ENCODE measurements around the gene HAO2.
"Not testable (repeated sequence)": the region's sequence is repeated elsewhere in the genome, so short reads cannot be mapped to it uniquely, and the experiment has no call there.

HAO2 gene

GRCh38 chr1:119347858-119348257 is 20.7 kb upstream of the HAO2 start:
- no peak for DNase-seq

GRCh38 chr1:119348941-119349340 is 19.6 kb upstream of the HAO2 start:
- DNase-seq, result no peak

GRCh38 chr1:119350866-119351265 is 17.7 kb upstream of the HAO2 start:
- DNase-seq, result not testable (repeated sequence)

GRCh38 chr1:119351997-119352396 is 16.6 kb upstream of the HAO2 start:
- DNase-seq, result no peak

GRCh38 chr1:119353836-119354235 is 14.7 kb upstream of the HAO2 start:
- no peak for DNase-seq

- DNase-seq, result no peak
These were observed 9.9 kb upstream of the HAO2 start for GRCh38 chr1:119358636-119359035.

GRCh38 chr1:119359730-119360129 is 8.9 kb upstream of the HAO2 start:
- DNase-seq, result no peak

GRCh38 chr1:119361205-119361604 is 7.4 kb upstream of the HAO2 start:
- DNase-seq, result no peak

GRCh38 chr1:119361620-119362344 is 6.8 kb upstream of the HAO2 start:
- no peak for DNase-seq

GRCh38 chr1:119363162-119363561 is 5.4 kb upstream of the HAO2 start:
- DNase-seq, result no peak

- no peak for DNase-seq
These were observed 3.9 kb upstream of the HAO2 start for GRCh38 chr1:119364640-119365039.

GRCh38 chr1:119366424-119366823 is 2.2 kb upstream of the HAO2 start:
- DNase-seq, result no peak

- DNase-seq, result no peak
These were observed 1.0 kb upstream of the HAO2 start for GRCh38 chr1:119367432-119368124.

- no peak for DNase-seq
These were observed 2.2 kb downstream of the HAO2 start for GRCh38 chr1:119370748-119371147.

- no peak for DNase-seq
These were observed 3.2 kb downstream of the HAO2 start for GRCh38 chr1:119371815-119372214.

- no peak for DNase-seq
These were observed 4.0 kb downstream of the HAO2 start for GRCh38 chr1:119372503-119373086.

GRCh38 chr1:119373465-119373864 is 4.9 kb downstream of the HAO2 start:
- no peak for DNase-seq

GRCh38 chr1:119374208-119374874 is 5.8 kb downstream of the HAO2 start:
- no peak for DNase-seq

- no peak for DNase-seq
These were observed 6.8 kb downstream of the HAO2 start for GRCh38 chr1:119375366-119375765.

- DNase-seq, result no peak
These were observed 8.0 kb downstream of the HAO2 start for GRCh38 chr1:119376594-119376993.

- DNase-seq, result not testable (repeated sequence)
These were observed 9.0 kb downstream of the HAO2 start for GRCh38 chr1:119377594-119377993.

GRCh38 chr1:119379117-119379516 is 10.5 kb downstream of the HAO2 start:
- DNase-seq, result no peak

- DNase-seq, result no peak
These were observed 11.7 kb downstream of the HAO2 start for GRCh38 chr1:119380304-119380703.
